ENCODE data around the gene SIPA1L3. TPM values are rescaled to one million over a fixed set of nuclear protein-coding genes. Genes with fewer than 3 reads are reported as not detected.

Gene SIPA1L3
- total RNA-seq, 1 donor from 2014 or later: 27.1 TPM

DNA sequence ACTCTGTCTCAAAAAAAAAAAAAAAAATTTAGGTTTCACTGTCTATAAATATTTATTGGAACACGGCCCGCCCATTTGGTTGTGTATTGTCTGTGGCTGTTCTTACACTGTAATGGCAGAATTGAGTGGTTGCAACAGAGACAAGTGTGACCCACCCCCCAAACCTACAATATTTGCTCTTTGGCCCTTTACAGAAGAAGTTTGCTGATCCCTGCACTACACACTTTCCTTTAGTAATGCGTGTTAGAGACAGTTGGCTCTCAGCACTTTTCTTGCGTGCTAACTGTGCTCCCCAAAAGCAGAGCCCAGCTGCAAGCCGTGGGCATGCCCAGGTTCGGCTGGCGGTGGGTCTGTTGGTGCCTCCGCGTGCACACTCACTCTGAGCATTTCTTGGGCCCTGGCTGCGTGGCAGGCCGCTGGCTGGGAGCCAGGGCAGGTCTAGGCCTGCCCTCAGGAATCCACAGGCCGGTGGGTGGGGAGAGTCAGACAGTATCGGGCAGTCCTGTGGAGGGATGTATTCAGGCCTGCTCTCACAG, 72.6 kb downstream of the SIPA1L3 start:
- H3K27ac ChIP-seq: no peak overlapping the region
- no peaks in the 10 kb centered on the region for H3K36me3 ChIP-seq
- no peaks in the 10 kb centered on the region for H3K27me3 ChIP-seq
- intact Hi-C loops (cut with DNase I): no loop called here
- no peak for TF ChIP-seq CTCF (IDR thresholded peaks at IDR 0.05)
- no peaks in the 10 kb centered on the region for H3K9me3 ChIP-seq
- no peak for DNase-seq (ENCODE audit: low spot score in 2 of 2)
- no peak overlapping the region for H3K4me3 ChIP-seq
- no peaks in the 10 kb centered on the region for H3K4me1 ChIP-seq

- Histone ChIP-seq H3K4me3 (no peak overlapping the region), H3K9me3 (no peaks in the 10 kb centered on the region), H3K27me3 (no peaks in the 10 kb centered on the region), H3K27ac (no peak overlapping the region), H3K36me3 (no peaks in the 10 kb centered on the region), H3K4me1 (no peaks in the 10 kb centered on the region)
- intact Hi-C loops (cut with DNase I): no loop called here
- TF ChIP-seq CTCF (IDR thresholded peaks at IDR 0.05): no peak
- DNase-seq (ENCODE audit: low spot score in 2 of 2): no peak
Measured at GRCh38 chr19:37980419-37981170, 73.6 kb downstream of the SIPA1L3 start.

DNA sequence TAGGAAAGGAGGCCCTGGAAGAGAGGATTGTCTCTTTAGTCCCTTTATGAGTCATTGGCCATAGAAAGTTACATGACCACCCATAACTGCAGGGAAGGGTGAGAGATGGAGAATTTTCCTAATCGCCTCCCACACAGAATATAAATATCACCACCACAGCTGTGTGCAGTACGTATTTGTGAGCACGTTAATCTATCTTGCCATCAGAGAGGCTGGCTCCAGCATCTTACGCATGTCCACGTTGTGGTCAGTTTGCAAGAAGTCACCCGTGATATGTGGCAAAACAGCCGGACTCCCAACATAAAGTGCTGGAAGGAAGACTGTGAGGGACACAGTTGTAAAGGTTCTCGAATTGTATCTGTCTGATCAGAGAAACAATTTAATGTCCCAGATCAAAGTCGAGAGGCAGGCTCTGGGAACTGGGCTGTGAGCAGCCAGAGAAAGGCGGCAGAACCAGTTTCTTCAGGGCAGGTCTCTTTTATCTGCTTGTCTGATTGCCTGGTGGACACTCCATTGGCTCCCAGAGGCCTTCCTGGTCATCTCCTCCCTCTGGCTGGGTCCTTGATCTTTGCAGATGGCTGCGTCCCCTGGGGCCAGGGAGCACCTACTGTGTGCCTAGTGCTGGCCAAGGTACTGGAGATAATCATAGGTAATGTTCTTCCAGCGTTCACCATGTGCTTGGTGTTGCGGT, 74.9 kb downstream of the SIPA1L3 start:
- Histone ChIP-seq H3K36me3 (no peaks in the 10 kb centered on the region), H3K4me1 (no peaks in the 10 kb centered on the region), H3K9me3 (no peaks in the 10 kb centered on the region), H3K27me3 (no peaks in the 10 kb centered on the region), H3K27ac (no peak overlapping the region), H3K4me3 (no peak overlapping the region)
- intact Hi-C loops (cut with DNase I): no loop called here
- DNase-seq (ENCODE audit: low spot score in 2 of 2): no peak
- no peak for TF ChIP-seq CTCF (IDR thresholded peaks at IDR 0.05)

DNA sequence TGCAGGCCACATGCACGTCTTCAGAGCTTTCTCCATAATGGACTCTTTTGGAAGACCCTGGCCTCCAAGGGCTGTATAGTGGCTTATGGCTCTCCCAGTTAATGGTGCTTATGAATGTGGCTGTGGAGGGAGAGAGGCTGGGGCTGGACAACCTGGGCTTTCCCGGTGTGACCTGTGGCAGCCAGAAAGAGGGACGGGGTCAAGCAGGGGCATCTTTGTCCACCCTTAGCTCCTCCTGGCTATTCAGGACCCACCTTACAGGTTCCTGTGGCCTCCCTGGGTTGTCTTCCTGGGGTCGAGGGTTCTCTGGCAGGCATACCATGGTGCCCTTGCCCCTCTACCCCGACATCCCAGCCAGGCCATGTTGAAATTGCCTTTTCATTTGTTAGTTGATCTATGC, 75.6 kb downstream of the SIPA1L3 start:
- Histone ChIP-seq H3K27ac (no peak overlapping the region), H3K4me1 (no peaks in the 10 kb centered on the region), H3K36me3 (no peaks in the 10 kb centered on the region), H3K9me3 (no peaks in the 10 kb centered on the region), H3K4me3 (no peak overlapping the region), H3K27me3 (no peaks in the 10 kb centered on the region)
- TF ChIP-seq CTCF (IDR thresholded peaks at IDR 0.05): no peak
- no peak for DNase-seq (ENCODE audit: low spot score in 2 of 2)
- intact Hi-C loops (cut with DNase I): no loop called here

GRCh38 chr19:37983153-37983552, 76.1 kb downstream of the SIPA1L3 start:
- no peak for DNase-seq (ENCODE audit: low spot score in 2 of 2)
- TF ChIP-seq CTCF (IDR thresholded peaks at IDR 0.05): no peak

More at GRCh38 chr19:37983153-37983552, 76.1 kb downstream of the SIPA1L3 start:
- Histone ChIP-seq H3K9me3 (no peaks in the 10 kb centered on the region), H3K4me1 (no peaks in the 10 kb centered on the region), H3K36me3 (no peaks in the 10 kb centered on the region), H3K4me3 (no peak overlapping the region), H3K27me3 (no peaks in the 10 kb centered on the region), H3K27ac (no peak overlapping the region)
- intact Hi-C loops (cut with DNase I): no loop called here
